GM21786 (cell line): ENCODE measurements around the gene OLFM2.
"Not testable (repeated sequence)": the region's sequence is repeated elsewhere in the genome, so short reads cannot be mapped to it uniquely, and the experiment has no call there.

Experiments
- ATAC-seq: cut with Tn5 transposase; IDR thresholded peaks from one replicate; pipeline ENCODE4 v1.9.1; 2021; ENCODE audit not compliant: unreplicated experiment

Gene OLFM2

DNA sequence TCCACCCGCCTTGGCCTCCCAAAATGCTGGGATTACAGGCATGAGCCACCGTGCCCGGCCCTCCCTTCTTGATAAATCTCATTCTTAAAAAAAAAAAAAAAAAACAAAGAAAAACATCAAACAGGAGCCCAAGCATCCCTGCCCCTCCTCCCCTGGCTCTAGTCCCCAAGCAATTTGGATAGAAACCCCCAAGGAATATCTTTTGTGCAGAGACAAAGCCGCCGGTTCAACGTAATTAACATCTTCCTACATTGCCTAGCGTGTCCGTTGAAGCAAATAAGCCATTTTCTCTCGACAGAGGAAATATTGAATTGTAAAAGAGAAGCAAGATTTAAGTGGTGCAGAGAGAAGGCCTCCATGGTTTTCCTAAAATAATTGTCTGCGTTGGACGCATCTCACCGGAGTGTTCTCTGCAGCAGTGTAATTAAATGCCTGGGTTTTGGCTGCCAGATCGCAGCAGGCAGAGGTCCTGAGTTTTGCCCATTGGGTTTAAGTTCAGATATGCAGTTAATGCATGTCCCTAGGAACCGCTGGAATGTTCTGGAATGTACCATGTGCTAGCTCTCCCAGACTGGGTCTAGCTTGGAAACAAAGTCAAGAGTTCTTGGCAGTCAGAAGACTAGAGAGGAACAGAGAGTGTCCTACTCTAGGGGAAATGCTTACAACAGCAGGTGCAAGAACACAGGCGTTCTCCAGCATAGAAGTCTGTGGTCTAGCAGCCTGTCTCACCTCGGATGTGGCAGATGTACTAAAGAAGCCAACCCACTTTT is 70.4 kb downstream of the OLFM2 start:
- ATAC-seq, result no peak

DNA sequence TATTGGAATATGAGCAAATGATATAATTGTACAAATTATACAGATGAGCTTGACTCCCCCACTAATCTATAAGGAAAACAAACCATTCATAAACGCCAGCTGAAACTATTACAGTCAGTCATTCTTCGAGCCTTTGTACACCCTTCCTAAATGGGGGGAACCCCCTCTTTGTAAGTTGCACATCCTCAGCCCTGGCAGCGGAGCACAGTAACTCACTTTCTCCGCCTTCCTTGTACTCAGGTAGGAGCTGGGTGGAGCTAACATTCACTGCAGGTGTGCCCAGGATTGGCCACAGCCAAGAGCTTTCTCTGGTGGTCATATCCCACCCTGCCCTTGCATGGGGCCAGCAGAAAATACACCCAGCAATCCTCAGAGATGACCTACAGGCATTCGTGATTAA is 72.6 kb downstream of the OLFM2 start:
- ATAC-seq, result no peak

DNA sequence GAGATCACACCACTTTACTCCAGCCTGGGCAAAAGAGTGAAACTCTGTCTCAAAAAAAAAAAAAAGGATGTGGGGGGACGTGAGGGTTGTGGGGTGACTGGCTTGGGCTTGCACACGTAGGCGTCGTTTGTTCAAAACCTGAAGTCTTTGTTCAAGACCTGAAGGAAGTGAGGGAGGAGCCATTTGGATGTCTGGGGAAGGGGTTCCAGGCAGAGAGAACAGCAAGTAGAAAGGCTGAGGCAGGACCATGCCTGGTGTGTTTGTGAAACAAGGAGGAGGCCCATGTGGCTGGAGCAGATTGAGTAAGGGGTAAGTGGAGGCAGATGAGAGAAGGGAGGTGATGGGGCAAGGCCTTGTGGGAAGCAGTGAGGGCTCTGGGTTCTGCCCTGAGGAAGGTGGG is 73.4 kb downstream of the OLFM2 start:
- ATAC-seq, result no peak

DNA sequence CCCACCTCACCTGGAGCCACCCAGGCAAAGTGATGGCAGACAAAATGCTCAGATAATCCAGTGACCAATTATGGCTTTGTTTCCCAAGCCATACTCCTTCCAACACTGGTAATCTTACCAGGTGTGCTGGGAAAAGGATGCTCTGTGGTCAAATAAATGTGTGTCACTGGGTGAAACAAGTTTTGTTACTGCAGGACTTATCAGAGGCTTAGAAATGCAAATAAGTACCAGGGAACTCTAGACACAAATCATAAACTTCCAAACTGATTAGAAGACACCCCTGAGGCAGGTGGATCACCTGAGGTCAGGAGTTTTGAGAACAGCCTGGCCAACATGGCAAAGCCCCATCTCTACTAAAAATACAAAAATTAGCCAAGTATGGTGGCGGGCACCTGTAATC is 74.8 kb downstream of the OLFM2 start:
- no peak for ATAC-seq

- no peak for ATAC-seq
These were observed 75.9 kb downstream of the OLFM2 start for GRCh38 chr19:9860407-9860806.

- no peak for ATAC-seq
These were observed 77.5 kb downstream of the OLFM2 start for GRCh38 chr19:9858766-9859165.

- no peak for ATAC-seq
These were observed 78.2 kb downstream of the OLFM2 start for GRCh38 chr19:9857920-9858746.

GRCh38 chr19:9857076-9857721 is 79.1 kb downstream of the OLFM2 start:
- ATAC-seq, result no peak

DNA sequence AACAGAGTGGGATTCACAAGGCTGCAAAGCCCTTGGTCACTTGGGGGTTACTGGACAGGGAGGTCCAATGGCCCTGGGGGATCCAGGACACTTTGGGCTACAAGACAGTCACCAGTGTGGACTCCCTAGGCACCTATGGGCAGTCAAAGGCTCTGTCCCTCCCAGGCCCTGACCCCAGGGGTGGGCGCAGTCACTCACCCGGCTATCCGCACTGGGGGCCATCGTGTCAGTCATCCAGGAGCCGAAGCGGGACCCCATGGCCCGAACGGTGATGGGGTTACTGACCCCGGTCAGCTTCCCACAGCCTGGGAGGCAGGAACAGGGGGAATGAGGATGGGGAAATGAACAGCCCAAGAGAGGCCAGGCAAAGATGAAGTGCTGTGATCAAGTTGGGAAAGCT is 79.7 kb downstream of the OLFM2 start:
- ATAC-seq, result no peak

DNA sequence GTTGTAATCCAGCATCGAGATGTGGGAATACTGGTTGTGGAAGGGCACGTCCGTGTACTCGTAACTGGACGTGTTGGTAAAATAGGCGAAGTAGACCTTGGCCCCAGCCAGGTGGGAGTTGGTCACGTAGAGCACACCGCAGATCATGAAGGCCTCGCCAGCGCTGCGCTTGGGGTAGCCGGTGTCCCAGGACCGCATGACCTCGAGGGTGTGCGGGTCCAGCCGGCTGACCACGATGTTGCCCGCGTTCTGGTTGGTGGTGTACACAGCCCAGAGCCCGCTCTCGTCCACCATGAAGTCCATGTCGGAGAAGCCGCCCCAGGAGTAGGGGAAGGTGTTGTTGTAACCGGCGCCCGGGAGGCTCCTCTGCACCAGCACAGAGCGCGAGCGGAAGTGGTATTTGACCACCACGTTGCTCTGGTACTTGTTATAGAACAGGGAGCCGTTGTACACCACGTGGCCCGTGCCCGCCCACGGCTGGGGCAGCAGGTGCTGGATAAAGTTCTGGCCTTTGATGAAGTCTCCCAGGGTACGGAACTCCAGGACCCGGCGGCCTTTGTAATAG is 82.0 kb downstream of the OLFM2 start:
- ATAC-seq, result no peak

- ATAC-seq, result no peak
These were observed 85.9 kb downstream of the OLFM2 start for GRCh38 chr19:9850235-9850959.

- no peak for ATAC-seq
These were observed 86.5 kb downstream of the OLFM2 start for GRCh38 chr19:9849791-9850190.

DNA sequence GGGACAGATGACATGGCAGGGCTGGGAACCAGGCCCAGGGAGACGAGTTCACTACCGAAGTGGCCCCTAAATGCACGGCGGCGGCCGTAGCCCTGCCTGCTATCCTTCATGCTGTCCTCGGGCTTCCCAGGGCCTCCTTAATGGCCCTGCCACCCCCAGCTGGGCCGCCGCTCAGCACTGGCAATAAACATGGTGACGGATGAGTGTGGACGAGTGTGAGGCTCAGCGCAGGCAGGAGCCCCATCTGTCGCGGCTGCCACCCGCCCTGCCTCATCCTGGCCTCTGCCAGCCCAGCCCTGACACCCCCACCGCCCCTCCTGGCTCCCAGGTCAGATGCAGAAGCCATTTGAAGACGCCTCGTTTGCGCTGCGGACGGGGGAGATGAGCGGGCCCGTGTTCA is 87.6 kb downstream of the OLFM2 start:
- ATAC-seq, result no peak

GRCh38 chr19:9848060-9848459 is 88.3 kb downstream of the OLFM2 start:
- ATAC-seq, result no peak

DNA sequence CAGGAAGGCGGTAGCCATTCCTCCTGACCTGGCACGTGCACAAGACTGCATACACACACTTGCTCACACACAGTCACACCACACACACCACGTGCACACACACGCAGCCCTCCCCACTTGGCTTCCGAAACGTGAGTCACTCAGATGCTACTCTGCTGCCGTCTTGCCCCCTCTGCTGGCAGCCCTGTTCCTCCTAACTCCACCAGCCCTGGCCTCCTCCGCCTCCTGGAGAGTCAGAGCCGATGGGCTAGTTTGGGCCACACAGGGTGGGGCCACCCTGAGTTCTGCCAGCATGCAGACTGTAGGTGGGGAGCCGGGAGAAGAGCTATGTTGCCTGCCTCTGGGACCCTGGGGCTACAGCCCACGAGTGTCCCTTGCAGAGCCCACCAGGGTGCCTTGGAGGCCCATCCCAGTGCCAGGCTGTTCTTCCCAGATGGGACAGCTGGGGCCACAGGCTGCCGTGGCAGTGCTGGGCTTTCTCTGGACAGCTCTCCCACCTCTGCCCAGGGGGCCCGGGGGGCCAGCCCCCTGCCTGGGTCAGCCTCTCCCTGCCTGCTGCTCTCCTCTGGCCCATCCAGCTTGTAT is 89.1 kb downstream of the OLFM2 start:
- ATAC-seq, result no peak

DNA sequence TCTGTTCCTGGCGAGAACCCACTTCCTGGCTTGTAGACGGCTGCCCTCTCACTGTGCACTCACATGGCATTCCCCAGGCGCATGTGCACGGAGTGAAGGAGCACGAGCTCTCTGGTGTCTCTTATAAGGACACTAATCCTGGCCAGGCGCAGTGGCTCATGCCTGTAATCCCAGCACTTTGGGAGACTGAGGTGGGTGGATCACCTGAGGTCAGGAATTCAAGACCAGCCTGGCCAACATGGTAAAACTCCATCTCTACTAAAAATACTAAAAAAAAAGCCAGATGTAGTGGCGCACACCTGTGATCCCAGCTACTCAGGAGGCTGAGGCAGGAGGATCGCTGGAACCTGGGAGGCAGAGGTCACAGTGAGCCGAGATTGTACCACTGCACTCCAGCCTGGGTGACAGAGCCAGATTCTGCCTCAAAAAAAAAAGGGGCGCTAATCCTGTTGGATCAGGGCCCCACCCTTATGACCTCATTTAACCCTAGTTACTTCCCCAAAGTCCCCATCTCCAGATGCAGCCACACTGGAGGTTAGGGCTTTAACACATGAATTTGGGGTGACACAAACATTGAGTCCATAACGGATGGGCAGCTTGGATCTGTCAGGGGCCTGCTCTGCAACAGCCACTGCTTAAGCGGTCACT is 92.6 kb downstream of the OLFM2 start:
- not testable (repeated sequence) for ATAC-seq

GRCh38 chr19:9842834-9843625 is 93.3 kb downstream of the OLFM2 start:
- no peak for ATAC-seq

DNA sequence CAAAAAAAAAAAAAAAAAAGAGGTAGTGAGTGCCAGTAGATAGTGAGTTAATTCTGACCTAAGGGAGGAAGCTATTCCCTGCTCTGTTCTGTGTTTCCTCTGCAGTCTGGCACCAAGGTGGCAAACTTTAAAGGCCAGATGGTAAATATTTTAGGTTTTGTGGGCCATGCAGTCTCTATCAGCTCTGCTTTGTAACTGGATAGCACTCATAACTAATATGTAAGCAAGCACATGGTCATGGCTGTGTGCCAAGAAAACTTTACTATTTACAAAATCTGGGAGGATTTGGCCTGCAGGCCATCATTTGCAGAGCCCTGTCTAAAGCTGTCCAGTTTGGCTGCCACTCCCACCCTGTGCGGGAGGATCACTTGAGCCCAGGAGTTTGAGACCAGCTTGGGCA is 96.9 kb downstream of the OLFM2 start:
- ATAC-seq, result no peak

DNA sequence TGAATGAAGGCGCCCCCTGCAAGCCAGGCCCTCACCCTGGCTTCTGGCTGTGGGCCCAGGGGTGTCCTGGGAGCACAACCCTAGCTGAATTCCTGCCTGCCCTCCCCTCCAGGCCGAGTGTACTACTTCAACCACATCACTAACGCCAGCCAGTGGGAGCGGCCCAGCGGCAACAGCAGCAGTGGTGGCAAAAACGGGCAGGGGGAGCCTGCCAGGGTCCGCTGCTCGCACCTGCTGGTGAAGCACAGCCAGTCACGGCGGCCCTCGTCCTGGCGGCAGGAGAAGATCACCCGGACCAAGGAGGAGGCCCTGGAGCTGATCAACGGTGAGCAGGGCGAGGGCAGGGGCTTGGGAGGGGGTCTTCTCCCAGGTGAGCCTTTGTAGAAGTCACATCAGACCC is 98.0 kb downstream of the OLFM2 start:
- ATAC-seq, result no peak
